GM10266 (cell line): Measurements from ENCODE around the gene C9orf78.

ENCODE experiments used
- DNase-seq: peaks from one replicate; pipeline ENCODE4 v3.0.0; 2012; ENCODE audit errors: extremely low spot score
- CTCF ChIP-seq: IDR thresholded peaks from 2 replicates; pipeline ENCODE4 v1.5.1; 2012; ENCODE audit warnings: mild to moderate bottlenecking, low read depth; ENCODE audit not compliant: control insufficient read depth, insufficient read depth; ENCODE audit errors: missing control alignments

C9orf78 gene

DNA sequence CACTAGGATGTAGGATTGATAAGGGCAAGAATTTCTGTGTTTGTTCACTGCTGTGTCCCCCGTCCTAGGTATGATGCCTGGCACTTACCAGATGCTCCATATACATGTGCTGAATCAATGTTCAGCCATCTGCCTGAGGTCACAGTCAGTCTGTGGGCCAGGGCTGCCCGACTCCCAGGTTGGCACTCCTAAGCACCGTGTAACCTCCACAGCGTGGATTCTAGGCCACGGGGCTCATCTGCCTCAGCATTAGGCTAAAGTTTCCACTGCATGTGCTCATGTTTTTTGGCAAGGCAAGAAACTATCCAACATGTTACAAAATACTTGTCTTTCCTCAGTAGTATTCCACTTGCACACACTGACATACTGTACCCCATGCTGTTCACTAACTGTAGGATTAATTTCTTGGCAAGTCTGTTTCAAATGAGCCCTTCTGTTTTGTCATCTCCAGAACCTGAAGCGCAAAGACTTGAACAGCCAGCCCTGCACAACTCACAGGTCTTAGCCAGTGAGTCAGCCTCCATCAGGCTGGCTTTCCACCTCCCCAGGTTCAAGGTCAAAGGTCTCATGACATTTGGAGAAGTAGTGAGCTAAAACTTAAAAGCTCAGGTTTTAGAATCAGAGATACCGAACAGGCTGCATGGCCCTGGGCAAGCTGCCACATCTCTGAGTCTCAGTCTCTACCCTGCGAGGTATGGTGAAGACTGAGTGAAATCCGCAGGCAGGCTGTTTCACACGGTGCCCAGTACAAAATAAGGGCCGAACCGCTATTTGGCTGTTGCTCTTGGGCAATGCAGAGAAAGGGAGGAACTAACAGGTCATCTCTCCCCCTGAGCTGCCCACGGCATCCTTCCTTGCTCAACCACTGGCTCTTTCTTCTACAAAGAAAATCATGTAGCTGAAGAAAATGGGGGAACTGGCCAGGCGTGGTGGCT lies 18.3 kb downstream of the C9orf78 start:
- DNase-seq: no peak
- TF ChIP-seq CTCF: no peak

GRCh38 chr9:129815278-129815677 lies 19.8 kb downstream of the C9orf78 start:
- DNase-seq: no peak
- TF ChIP-seq CTCF: no peak

- no peak for TF ChIP-seq CTCF
- DNase-seq: no peak
Measured at GRCh38 chr9:129814432-129815223, 20.4 kb downstream of the C9orf78 start.

DNA sequence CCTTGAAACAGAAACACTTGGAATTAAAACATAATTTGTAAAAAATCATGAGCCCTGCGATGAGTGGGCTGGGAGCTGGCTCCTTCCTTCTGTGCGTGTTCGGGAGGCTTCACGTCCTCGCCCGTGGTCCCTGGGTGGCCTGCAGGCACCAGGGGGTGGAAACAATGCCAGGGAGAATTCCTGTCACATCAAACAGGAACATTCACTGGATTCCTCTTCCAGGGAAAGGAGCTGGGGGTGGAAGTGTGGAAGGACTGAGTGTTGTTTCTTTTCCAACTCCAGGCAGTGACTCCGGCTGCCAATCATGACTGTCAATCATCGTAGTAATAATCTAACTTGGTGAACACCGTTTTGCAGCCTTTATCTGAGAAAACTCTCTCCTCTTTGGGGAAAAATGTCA lies 21.4 kb downstream of the C9orf78 start:
- DNase-seq: no peak
- TF ChIP-seq CTCF: no peak

- TF ChIP-seq CTCF: no peak
- DNase-seq: no peak
Measured at GRCh38 chr9:129812385-129812784, 22.7 kb downstream of the C9orf78 start.

DNA sequence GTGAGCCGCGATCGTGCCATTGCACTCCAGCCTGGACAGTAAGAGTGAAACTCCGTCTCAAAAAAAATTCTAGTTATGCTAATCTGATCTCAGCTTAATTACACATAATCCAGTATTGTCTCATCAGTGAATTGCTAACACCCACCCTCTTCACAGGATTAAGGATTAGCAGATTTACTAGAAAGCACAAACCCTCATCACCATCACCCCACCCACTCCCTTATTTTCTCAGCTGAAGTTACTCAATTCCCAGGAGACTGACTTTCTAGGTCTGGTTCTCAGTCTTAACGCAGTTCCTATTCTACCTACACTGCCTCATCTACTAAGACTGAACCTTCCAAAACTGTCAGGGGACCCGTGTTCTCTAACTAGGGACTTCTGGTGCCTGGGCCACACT lies 23.1 kb downstream of the C9orf78 start:
- DNase-seq: no peak
- TF ChIP-seq CTCF: no peak
